Inflammatory macrophage (primary cell): ENCODE data around the gene EPS8L2.

ENCODE experiments used
- DNase-seq, 2 donors: peaks; one replicate each; pipeline ENCODE4 v3.0.0-alpha.2; 2020 to 2022

Gene EPS8L2

DNA sequence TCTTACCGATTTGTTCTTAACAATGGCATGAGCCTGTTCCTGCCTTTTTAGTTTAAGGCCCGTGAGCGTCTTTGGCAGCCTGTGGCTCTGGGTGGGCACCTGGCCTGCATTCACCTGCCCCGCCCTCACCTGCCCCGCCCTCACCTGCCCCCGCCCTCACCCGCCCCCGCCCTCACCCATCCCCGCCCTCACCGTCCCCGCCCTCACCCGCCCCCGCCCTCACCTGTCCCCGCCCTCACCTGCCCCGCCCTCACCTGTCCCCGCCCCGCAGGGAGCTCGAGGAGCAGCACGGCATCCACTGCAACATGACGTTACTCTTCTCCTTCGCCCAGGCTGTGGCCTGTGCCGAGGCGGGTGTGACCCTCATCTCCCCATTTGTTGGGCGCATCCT lies 57.0 kb downstream of the EPS8L2 start:
- DNase-seq: no peak

DNA sequence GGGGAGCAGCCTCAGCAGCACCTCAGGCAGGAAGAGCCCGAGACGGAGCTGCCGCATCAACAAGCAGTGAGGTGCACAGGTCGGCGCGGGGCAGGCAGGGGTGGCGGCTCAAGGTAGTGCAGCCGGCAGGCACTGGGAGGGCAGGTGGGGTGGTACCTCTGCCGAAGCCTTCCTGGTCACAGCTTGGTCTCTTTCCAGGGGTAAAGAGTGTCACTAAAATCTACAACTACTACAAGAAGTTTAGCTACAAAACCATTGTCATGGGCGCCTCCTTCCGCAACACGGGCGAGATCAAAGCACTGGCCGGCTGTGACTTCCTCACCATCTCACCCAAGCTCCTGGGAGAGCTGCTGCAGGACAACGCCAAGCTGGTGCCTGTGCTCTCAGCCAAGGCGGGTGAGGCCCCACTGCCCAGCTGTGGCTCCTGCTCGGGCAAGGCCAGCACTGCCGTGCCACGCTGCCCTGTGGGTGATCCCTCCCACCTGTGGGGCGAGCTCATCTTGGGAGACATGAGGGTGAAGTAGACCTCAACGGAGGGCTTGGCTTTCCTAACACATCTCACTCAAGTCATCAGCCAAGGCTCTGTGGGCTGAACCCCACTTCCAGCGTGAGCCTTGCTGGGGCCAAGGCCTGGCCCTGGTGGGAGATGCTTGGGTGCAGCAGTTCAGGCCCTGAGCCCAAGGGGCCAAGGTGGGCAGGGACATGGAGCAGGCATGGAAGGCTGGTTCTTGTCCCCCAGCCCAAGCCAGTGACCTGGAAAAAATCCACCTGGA lies 57.7 kb downstream of the EPS8L2 start:
- DNase-seq: no peak

DNA sequence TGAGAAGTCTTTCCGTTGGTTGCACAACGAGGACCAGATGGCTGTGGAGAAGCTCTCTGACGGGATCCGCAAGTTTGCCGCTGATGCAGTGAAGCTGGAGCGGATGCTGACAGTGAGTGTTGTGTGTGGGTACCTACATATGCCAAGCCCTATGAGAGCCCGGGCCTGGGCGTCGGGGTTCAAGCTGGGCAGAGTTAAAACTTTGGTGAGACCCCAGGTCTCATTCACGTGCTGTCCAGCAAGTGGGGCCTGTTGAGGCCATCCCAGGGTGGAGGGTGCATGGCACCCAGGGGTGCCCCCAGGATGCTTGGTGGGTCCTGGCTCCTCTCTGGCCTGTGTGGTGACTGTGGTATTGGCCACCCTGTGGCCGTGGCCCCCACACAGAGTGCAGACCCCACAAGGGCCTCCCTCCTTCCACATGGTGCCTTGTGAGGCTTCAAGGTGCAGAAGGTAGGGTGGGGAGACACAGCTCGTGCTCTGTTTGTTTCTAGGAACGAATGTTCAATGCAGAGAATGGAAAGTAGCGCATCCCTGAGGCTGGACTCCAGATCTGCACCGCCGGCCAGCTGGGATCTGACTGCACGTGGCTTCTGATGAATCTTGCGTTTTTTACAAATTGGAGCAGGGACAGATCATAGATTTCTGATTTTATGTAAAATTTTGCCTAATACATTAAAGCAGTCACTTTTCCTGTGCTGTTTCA lies 58.4 kb downstream of the EPS8L2 start:
- DNase-seq: no peak

GRCh38 chr11:765025-765801 lies 59.2 kb downstream of the EPS8L2 start:
- peak; percentile 35 to 56 for DNase-seq

- no peak for DNase-seq
These were observed 59.7 kb downstream of the EPS8L2 start for GRCh38 chr11:765802-766091.

GRCh38 chr11:766106-766935 lies 60.3 kb downstream of the EPS8L2 start:
- peak; percentile 50 to 69 for DNase-seq

DNA sequence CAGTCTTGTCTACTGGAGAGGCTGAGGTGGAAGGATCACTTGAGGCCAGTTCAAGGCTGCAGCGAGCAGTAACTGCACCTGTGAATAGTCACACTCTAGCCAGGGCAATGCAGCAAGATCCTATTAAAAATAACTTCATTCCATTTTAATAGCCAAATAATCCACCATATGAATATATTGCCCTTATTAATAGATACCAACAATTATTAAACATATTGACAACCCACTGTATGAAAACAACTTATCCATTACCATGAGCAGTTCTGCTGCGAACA lies 60.8 kb downstream of the EPS8L2 start:
- no peak for DNase-seq

GRCh38 chr11:767238-767637 lies 61.2 kb downstream of the EPS8L2 start:
- DNase-seq: no peak

GRCh38 chr11:769887-770641 lies 64.0 kb downstream of the EPS8L2 start:
- DNase-seq: no peak

DNA sequence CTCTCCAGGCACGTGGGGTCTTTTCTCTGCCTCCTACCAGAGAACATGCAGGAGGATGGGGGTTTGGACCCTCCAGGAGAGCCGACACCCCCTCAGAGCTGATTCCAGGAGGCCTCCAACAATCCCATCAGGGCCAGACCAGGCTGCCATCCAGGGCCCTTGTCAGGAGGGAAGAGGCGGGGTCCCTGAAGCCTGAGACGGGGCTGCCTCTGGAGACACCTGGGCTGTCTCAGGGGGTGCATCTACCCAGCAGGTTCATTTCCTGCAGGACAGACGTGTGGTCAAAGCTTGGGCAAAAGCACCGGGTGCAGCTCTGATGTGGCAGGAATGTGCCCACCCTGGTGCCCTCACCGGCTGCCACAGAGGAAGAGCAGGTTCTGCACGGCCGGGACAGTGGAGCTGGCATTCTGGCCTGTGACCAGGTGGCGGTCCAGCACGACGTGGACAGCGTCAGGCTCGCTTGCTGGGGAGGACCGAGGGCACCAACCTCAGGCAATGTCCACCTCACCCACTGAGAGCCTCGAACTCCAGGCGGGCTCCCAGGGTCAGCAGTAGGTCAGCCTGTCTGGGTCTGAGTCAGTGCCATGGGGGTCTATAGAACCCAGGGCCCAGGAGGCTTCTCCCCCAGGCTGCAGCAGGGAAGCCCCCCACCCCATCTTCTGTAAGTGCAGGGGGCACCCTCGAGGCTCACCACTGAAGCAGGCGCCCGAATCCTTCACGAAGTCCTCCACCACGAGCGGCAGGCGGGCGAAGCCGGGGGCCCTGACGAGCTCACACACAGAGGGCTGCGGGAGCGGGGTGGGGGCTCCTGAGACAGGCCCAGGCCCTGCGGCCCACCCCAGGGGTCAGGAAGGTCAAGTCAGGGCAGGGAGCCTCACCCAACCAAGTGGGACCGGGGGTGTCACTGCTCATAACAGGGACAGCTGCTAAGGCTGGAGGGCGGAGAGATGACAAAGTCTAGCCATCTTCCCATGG lies 64.9 kb downstream of the EPS8L2 start:
- no peak for DNase-seq

GRCh38 chr11:771617-772204 lies 65.7 kb downstream of the EPS8L2 start:
- no peak for DNase-seq

- DNase-seq: no peak
These were observed 66.7 kb downstream of the EPS8L2 start for GRCh38 chr11:772429-773390.

DNA sequence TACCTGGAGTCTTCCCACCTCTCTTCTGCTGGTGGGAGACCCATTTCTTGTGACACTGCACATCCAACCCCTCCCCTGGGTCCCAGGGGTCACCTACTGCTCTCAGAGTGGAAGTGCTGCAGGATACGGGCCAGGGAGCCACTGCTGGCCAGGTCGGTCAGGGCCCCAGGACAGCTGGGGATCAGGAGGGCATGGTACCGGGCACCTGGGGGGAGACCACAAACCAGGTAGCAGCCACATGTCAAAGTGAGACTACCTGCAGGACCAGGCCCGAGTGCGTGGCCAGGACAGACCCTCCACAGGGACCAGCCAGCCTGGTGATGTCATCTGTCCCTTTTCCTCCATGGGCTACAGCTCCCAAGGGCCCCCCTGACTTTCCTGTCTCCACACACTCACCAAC lies 67.4 kb downstream of the EPS8L2 start:
- no peak for DNase-seq

DNA sequence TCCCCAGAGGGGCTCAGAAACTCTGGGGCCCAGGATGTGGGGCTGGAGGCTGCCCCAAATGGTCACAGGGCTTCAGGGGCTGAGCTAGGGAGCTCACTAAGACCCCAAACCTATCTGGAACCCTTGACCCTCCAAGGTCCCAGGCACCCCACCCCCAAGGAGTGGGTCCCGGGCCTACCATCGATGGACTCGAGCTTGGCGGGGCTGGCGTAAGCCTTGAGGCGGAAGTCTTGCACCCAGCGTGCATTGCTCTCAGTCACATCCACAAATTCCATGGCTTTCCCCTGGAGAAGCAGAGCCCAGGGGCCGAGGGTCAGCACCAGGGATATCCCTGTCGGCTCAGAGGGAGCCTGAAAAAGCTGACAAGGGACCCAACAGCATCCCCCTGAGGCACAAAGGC lies 67.8 kb downstream of the EPS8L2 start:
- DNase-seq: no peak

DNA sequence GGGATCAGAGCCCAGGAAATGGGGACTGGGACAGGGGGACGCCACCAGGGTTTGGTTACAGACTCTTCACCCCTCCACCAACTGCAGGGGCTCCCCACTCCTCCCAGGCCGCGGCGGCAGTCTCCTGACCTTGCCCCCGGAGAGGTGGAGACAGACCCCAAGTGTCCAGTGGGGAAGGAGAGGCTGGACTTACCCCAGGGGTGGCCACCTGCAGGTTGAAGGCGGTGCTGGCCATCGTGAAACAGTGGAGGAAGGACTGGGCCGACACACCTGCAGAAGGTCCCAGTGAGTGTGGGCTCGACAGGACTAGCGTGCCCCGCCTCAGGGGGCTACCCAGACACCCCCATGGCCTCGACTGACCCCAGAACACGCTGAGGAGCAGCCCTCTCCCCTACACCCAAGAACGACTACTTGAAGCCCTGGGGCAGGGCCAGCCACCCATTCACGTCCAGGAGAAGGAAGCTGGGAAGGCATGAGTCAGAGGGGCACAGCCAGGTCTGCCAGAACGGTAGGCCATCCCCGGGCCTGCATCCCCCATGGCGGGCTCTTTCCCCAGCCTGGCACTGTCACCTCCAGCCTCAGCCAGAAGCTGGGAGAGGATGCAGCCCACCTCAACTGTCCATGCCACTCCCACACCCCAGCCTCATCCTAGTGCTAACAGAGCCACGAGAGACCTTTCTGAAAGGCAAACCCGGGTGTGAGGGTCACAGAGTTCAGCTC lies 69.0 kb downstream of the EPS8L2 start:
- DNase-seq: no peak

DNA sequence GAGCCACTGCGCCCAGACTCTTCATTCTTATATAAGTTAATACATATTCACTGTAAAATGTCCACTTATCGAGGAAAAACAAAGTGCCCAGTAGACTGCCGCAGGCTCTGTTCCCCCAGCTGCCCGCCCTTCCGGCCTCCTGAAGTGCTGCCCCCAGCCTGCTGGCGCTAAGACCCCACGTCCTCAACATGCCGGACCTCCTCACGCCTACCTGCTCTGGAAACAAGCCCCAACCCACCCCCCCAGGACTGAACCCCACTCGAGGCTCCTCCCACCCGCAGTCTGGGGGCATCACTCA lies 70.2 kb downstream of the EPS8L2 start:
- no peak for DNase-seq

GRCh38 chr11:776561-777287 lies 70.7 kb downstream of the EPS8L2 start:
- peak; percentile 13 to 50 for DNase-seq
